HG02642 (cell line): ENCODE results near the gene SUGCT.
"Not testable (repeated sequence)": the region's sequence is repeated elsewhere in the genome, so short reads cannot be mapped to it uniquely, and the experiment has no call there.

Source experiments
- ATAC-seq: cut with Tn5 transposase; IDR thresholded peaks from one replicate; pipeline ENCODE4 v1.9.1; 2021; ENCODE audit warnings: mild to moderate bottlenecking; ENCODE audit not compliant: unreplicated experiment, poor library complexity

SUGCT gene

DNA sequence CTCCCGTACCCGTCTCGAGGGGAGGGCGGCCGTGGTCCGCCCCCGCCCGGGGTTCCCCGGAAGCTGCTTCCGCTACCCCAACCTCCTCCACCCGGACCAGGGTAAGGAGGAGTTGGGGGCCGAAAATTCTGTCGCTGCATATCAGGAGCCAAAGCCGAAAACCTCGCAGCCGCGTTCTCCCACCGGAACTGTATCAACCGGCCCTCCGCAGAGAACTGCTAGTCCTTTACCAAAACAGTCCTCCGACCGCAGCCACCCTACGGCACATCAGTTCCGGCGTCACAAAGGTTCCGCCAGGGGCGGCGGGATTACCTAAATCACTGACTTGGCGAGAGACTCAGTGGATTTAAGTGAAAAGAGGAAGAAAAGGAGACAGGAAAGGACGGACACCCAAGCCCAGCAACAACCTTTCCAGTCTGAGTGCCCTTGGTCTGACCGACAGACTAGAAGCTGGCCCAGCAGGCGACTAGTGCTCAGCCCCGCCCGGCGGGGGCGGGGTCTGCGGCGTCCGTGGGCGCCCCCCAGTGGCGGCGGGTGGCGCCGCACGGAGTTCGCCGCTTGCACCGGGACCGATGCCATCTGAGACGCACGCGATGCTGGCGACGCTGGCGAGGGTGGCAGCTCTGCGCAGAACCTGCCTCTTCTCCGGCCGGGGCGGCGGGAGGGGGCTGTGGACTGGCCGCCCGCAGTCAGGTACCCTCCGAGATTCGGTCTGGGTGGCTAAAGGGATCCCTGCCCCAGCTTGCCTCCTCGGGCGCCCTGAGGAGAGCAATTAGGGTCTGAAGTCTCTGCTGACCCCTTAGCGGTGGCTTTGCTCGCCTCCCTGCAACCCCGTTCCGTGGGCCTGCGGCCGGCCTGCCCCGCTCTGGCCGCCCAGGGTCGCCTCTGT is at the start of gene SUGCT, which contains the start of gene MPLKIP:
Gene SUGCT, plus strand, starts transcription at position 578 of the 889 bp plus-strand sequence.
Gene MPLKIP, minus strand, starts transcription at position 195 of the 889 bp plus-strand sequence. Its CDS starts 55 bp downstream, at position 140.
- ATAC-seq, result peak; percentile 91

DNA sequence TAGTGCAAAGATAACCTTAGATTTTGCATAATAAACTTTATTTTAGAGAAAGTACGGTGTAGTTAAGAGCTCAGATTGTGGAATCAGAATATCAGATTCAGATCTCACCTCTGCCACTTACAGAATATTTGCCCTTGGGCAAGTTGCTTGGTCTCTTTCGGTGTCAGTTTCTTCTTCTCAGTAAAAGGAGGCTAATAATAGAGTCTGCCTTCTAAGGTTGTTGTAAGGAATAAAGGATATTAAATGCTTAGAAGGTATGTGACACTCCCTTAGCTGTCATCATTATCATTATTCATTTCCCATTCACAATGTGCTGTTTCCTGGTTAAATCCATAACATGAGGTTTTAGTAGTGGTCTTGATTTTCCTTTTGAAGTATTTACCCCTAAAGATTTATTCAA is 42.6 kb upstream of the SUGCT start:
- ATAC-seq, result no peak

- ATAC-seq, result no peak
Observed at GRCh38 chr7:40093631-40094350, 41.0 kb upstream of the SUGCT start.

DNA sequence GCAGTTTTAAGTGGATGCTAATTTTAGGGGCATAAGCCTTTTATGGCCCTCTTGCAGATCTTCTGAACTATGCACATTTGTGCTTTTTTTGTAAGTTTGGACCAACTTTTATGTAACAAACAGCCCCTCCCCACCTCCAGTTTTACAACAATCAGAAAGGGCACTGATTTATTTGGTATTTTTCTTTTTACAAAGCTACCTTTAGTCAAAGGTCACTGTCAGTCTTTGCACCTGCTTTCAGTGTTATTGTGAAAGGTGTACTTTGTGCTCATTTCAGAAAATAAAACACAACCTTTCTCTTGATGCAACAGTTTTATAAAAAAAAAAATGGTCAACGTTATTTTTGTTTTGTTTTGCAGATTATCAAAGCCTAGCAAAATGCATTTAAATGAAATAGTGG is 39.6 kb upstream of the SUGCT start:
- no peak for ATAC-seq

GRCh38 chr7:40095695-40096327 is 39.0 kb upstream of the SUGCT start:
- no peak for ATAC-seq

DNA sequence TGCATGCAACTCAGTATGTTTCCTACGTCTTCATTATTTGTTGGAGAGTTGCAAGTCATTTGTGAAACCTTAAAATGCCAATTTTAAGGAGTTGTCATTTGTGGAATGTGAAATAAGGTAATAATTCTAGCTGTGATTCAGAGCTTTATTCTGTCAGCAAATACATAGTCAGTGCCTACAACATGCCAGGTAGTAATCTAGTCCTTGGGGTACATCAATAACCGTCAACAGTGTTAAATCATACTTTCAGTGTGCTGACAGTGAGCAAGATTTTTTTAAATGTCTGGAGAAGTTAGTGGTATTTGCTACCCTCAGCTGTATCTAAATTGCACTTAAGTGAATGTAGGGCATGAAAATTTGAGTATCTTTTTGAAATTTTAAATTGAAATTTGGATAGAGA is 37.1 kb upstream of the SUGCT start:
- no peak for ATAC-seq

DNA sequence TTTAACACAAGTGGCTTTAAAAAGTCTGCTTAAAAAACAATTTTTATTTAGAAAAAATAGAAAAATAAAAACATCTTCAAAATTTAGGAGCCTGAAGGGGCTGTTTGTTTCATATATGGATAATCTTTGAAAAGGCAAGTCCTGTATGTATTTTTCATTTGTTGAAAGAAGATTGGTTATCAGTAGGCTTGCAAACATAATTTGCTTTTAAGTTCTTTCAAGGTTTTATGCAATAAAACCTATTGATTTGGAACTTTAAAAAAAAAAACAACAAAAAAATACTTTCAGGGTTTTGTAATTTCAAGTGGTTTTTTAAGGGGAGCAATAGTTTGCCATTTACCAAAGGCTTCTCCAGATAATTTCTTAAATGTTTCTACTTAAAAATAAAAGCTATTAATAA is 36.0 kb upstream of the SUGCT start:
- ATAC-seq, result no peak

GRCh38 chr7:40099837-40100236 is 35.0 kb upstream of the SUGCT start:
- no peak for ATAC-seq

GRCh38 chr7:40101201-40101600 is 33.6 kb upstream of the SUGCT start:
- ATAC-seq, result no peak

- ATAC-seq, result no peak
Observed at GRCh38 chr7:40102897-40103296, 31.9 kb upstream of the SUGCT start.

GRCh38 chr7:40105879-40106473 is 28.8 kb upstream of the SUGCT start:
- ATAC-seq, result no peak

DNA sequence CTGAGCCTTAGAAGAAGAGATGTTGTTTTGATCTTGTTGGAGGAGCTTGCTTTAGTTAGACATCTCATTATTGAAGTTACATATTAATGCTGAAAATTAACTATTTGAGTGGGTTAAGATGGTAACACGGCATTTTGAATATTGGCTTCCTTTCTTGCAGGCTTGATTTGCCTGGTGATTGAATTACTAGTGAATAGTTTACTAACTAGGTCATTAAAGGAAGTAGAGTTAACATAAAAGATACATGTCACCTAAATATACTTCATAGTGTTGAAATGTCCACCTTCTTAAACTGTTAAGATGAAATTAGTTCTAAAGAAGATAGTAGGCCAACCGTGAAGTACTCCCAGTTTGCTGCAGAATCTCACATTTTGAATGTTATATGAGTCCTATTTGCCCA is 18.9 kb upstream of the SUGCT start:
- ATAC-seq, result no peak

DNA sequence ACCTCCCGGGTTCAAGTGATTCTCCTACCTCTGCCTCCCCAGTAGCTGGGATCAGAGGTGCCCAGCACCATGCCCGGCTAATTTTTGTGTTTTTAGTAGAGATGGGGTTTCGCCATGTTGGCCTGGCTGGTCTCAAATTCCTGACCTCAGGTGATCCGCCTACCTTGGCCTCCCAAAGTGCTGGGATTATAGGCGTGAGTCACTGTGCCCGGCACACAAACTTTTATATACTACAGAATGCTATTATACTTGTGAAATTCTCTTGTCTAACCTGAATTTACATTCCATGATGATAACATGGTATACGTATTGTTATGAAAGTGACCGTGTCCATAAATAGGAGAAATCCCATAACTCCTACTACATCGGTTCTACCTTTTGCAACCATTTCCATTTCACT is 17.6 kb upstream of the SUGCT start:
- not testable (repeated sequence) for ATAC-seq

GRCh38 chr7:40118201-40118600 is 16.6 kb upstream of the SUGCT start:
- ATAC-seq, result not testable (repeated sequence)

DNA sequence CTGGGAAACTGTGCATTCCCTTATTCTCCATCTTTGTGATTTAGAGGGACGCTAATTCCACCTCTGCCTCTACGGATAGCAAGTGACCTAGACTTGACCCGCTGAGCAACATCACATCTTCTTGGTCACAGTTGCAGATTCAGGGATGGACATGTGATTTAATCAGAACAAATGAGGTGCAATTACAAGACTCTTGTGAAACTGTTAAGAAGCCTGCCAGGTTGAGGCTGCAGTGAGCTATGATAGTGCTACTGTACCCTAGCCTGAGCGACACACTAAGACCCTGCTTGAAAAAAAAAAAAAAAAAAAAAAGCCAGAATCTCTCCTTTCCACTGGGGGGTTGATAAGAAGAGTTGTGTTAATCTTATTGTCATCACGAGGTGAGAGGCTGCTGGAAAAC is 14.8 kb upstream of the SUGCT start:
- no peak for ATAC-seq

GRCh38 chr7:40122100-40122939 is 12.5 kb upstream of the SUGCT start:
- ATAC-seq, result not testable (repeated sequence)

- no peak for ATAC-seq
Observed at GRCh38 chr7:40122940-40123254, 11.9 kb upstream of the SUGCT start.

DNA sequence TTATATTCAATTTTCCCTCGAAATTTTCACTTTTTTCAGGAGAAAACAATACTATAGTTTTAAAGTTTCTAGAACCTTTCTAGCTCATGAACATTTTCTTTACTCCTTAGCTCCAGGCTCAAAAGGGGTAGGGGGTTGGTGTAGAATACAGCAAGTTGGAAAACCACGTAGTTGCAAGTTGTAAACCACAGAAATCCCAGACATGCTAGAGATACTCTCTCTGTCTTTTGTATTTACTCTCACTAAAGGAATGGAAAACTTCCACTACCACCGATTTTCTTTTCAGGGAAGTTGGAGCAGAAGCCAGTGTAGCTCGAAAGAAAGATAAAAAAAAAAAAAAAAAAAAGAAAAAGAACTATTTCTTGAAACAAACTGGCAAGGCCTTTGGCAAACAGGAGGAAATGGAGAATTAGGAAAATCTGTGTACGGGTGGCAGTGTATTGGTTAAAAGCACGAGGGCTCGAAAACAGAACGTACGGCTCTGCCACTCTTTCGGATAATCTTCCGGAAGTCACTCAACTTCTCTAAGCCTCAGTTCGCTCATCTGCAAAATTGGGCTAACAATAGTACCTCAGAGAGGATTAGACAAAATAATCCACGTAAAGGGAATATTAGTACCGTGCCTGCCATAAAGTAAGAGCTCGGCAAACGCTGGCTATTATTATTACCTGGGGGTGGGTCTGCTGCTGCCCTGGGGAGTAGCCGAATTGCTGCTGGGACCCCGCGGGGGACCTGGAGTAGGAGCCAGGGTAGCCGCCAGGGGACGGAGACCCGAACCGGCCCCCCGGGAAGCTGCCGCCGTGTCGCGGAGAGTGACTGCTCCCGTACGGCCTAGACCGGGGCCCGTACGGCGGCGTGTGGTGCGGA is 1.0 kb upstream of the SUGCT start:
- peak; percentile 7 for ATAC-seq

- ATAC-seq, result no peak
Observed at GRCh38 chr7:40135317-40135610, 459 bp downstream of the SUGCT start.
